ENCODE data around the gene TMEM54. TPM values are rescaled to one million over a fixed set of nuclear protein-coding genes. Genes with fewer than 3 reads are reported as not detected.

The TMEM54 gene
- total RNA-seq, 1 donor from 2014 or later = 0.44 TPM

GRCh38 chr1:32947669-32948389, 46.6 kb upstream of the TMEM54 start:
- H3K4me3 Mint-ChIP-seq = no peak overlapping the region
- H3K27ac Mint-ChIP-seq = no peak overlapping the region

GRCh38 chr1:32946413-32946812, 45.2 kb upstream of the TMEM54 start:
- Mint-ChIP-seq H3K27ac (no peak overlapping the region), H3K4me1 (peaks cover 27% of the 10 kb centered on the region), H3K9me3 (no peaks in the 10 kb centered on the region), H3K4me3 (no peak overlapping the region), H3K27me3 (no peaks in the 10 kb centered on the region), H3K36me3 (ENCODE audit: low read depth) (peaks cover 71% of the 10 kb centered on the region)
- ChIA-PET POLR2A (no interaction called here), CTCF (no interaction called here)
- intact Hi-C loops (cut with micrococcal nuclease) = no loop called here
- TF ChIP-seq, protein P1, sequence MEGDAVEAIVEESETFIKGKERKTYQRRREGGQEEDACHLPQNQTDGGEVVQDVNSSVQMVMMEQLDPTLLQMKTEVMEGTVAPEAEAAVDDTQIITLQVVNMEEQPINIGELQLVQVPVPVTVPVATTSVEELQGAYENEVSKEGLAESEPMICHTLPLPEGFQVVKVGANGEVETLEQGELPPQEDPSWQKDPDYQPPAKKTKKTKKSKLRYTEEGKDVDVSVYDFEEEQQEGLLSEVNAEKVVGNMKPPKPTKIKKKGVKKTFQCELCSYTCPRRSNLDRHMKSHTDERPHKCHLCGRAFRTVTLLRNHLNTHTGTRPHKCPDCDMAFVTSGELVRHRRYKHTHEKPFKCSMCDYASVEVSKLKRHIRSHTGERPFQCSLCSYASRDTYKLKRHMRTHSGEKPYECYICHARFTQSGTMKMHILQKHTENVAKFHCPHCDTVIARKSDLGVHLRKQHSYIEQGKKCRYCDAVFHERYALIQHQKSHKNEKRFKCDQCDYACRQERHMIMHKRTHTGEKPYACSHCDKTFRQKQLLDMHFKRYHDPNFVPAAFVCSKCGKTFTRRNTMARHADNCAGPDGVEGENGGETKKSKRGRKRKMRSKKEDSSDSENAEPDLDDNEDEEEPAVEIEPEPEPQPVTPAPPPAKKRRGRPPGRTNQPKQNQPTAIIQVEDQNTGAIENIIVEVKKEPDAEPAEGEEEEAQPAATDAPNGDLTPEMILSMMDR (IDR thresholded peaks at IDR 0.05) = no peak
- no peak for ATAC-seq (ENCODE audit: low read depth)
- no peak for DNase-seq

More at GRCh38 chr1:32947669-32948389, 46.6 kb upstream of the TMEM54 start:
- ChIA-PET CTCF (interaction anchor here (1.1 kb wide), 1 partner anchor 59 kb away, joined by 3 read pairs; no protein-coding TSS in a partner anchor), POLR2A (interaction anchor here (0.7 to 3.8 kb wide), 3 partner anchors 16 to 68 kb away, joined by 4 to 20 read pairs (median 5); partner anchors contain the start of gene RNF19B)
- Mint-ChIP-seq H3K27me3 (no peaks in the 10 kb centered on the region), H3K4me1 (peaks cover 30% of the 10 kb centered on the region), H3K9me3 (no peaks in the 10 kb centered on the region), H3K36me3 (ENCODE audit: low read depth) (peaks cover 64% of the 10 kb centered on the region)
- intact Hi-C loops (cut with micrococcal nuclease) = loop anchor here (2.0 kb wide), 1 partner anchor 15 kb away; no protein-coding TSS in a partner anchor
- ATAC-seq (ENCODE audit: low read depth) (no peak), DNase-seq (no peak)
- TF ChIP-seq, protein P1 (IDR thresholded peaks at IDR 0.05) = no peak

DNA sequence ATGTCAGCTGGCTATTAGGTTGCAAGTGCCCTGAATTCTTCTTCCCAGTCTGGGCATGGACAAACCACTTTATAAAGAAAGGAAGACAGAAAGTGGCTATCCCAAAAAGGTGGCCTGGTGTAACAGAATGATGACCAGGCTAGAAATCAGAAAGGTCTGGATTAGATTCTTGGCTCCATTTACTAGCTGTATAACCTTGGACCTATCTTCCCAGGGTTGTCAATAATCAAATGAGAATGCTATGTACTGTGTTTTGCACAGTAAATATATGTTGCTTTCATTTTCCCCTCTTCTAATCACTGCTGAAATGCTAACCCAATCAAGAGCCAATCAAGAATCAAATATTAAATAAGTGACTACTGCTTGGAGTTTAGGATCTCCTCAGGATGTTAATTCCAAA, 43.0 kb upstream of the TMEM54 start:
- POLR2A ChIA-PET = interaction anchor here (0.7 kb wide), 1 partner anchor 52 kb away, joined by 3 read pairs; no protein-coding TSS in a partner anchor
- intact Hi-C loops (cut with micrococcal nuclease) = no loop called here
- Mint-ChIP-seq H3K4me3 (no peak overlapping the region), H3K36me3 (ENCODE audit: low read depth) (peaks cover 84% of the 10 kb centered on the region), H3K9me3 (no peaks in the 10 kb centered on the region), H3K27ac (no peak overlapping the region), H3K27me3 (no peaks in the 10 kb centered on the region), H3K4me1 (peaks cover 8% of the 10 kb centered on the region)
- CTCF ChIA-PET = interaction anchor here (1.6 kb wide), 1 partner anchor 111 kb away, joined by 3 read pairs; no protein-coding TSS in a partner anchor
- DNase-seq (no peak), ATAC-seq (ENCODE audit: low read depth) (no peak)
- TF ChIP-seq, protein P1 (IDR thresholded peaks at IDR 0.05) = no peak

DNA sequence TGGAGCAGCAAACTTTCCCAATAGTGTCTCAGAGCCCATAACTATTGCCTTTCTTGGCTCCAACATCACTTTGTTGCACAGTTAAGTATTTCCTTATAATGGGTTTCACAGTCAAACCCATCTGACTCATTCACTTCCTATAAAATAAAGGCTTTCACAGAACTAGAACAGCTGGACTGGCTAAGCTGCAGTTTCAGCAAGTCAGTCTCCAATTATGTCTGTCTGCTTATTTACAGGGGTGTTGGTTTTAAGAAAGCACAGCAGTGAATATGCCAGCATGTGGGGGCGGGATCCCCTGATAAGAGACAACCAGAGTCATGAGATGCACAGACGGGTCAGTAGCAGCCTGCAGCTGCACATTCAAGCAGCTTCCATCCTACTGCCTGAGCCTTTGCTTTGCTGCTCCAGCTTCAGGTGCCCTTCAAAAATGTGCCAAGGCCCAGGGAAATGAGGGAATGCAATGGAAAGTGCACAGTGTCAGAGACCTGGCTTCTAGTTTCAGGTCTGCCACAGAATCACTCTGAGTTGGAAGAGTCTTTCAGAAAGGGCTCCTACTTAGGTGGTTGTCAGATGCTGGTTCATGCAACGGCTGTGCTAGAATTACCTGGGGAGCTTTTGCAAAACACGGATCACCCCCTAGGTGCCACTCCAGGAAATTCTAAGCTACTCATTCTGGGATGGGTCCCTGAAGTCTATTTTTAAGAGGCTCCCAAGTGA, 38.6 kb upstream of the TMEM54 start:
- no peak for DNase-seq
- Mint-ChIP-seq H3K4me3 (no peak overlapping the region), H3K9me3 (no peaks in the 10 kb centered on the region), H3K4me1 (no peaks in the 10 kb centered on the region), H3K27me3 (no peaks in the 10 kb centered on the region), H3K27ac (no peak overlapping the region), H3K36me3 (ENCODE audit: low read depth) (peaks cover 82% of the 10 kb centered on the region)
- TF ChIP-seq, protein P1 (IDR thresholded peaks at IDR 0.05) = no peak
- POLR2A ChIA-PET = interaction anchor here (0.6 to 1.0 kb wide), 2 partner anchors 24 to 41 kb away, joined by 3 read pairs; no protein-coding TSS in a partner anchor
- intact Hi-C loops (cut with micrococcal nuclease) = no loop called here
- ATAC-seq (ENCODE audit: low read depth) = no peak
- CTCF ChIA-PET = interaction anchor here (0.9 to 1.2 kb wide), 2 partner anchors 8 to 115 kb away, joined by 3 read pairs; no protein-coding TSS in a partner anchor

- ChIA-PET POLR2A (interaction anchor here (1.7 kb wide), 1 partner anchor 27 kb away, joined by 6 read pairs; the partner anchor contains the start of gene RNF19B), CTCF (interaction anchor here (0.8 to 1.2 kb wide), 2 partner anchors 70 to 148 kb away, joined by 3 read pairs; no protein-coding TSS in a partner anchor)
- TF ChIP-seq, protein P1 (IDR thresholded peaks at IDR 0.05) = no peak
- Mint-ChIP-seq H3K4me1 (peaks cover 4% of the 10 kb centered on the region), H3K27me3 (no peaks in the 10 kb centered on the region), H3K27ac (no peak overlapping the region), H3K36me3 (ENCODE audit: low read depth) (peaks cover 61% of the 10 kb centered on the region), H3K9me3 (no peaks in the 10 kb centered on the region), H3K4me3 (no peak overlapping the region)
- intact Hi-C loops (cut with micrococcal nuclease) = no loop called here
- DNase-seq (no peak), ATAC-seq (ENCODE audit: low read depth) (no peak)
Observed at GRCh38 chr1:32937061-32937460, 35.9 kb upstream of the TMEM54 start.

All from activated B cell treated with CpG ODN at 0.5 μM for 24 hours (primary cell).